Epithelial cell of esophagus (primary cell): ENCODE data around the gene ABAT.

Source experiments
- DNase-seq: peaks from one replicate; pipeline ENCODE4 v3.0.0; 2010; ENCODE audit warnings: low read depth
- H3K4me3 ChIP-seq: 2 replicates; pipeline ENCODE4 v1.5.1; 2011; ENCODE audit warnings: mild to moderate bottlenecking, low read length, control low read depth
- CTCF ChIP-seq: IDR thresholded peaks from 2 replicates; pipeline ENCODE4 v1.5.1; 2011; ENCODE audit warnings: low read depth, mild to moderate bottlenecking, low read length, control low read depth, inconsistent platforms; ENCODE audit not compliant: insufficient read depth; ENCODE audit errors: missing control alignments

ABAT gene

GRCh38 chr16:8708536-8708935, 34.1 kb downstream of the ABAT start:
- no peak for TF ChIP-seq CTCF
- no peak for DNase-seq
- H3K4me3 ChIP-seq, result no peak overlapping the region

GRCh38 chr16:8712589-8713361, 38.4 kb downstream of the ABAT start:
- DNase-seq, result no peak
- no peak for TF ChIP-seq CTCF
- no peak overlapping the region for H3K4me3 ChIP-seq

GRCh38 chr16:8713635-8714172, 39.3 kb downstream of the ABAT start:
- TF ChIP-seq CTCF, result no peak
- no peak for DNase-seq
- H3K4me3 ChIP-seq, result no peak overlapping the region

- no peak overlapping the region for H3K4me3 ChIP-seq
- DNase-seq, result no peak
Observed at GRCh38 chr16:8714174-8714573, 39.8 kb downstream of the ABAT start.

GRCh38 chr16:8714807-8715206, 40.4 kb downstream of the ABAT start:
- no peak overlapping the region for H3K4me3 ChIP-seq
- no peak for DNase-seq

More at GRCh38 chr16:8714174-8714573, 39.8 kb downstream of the ABAT start:
- no peak for TF ChIP-seq CTCF

GRCh38 chr16:8716052-8716451, 41.6 kb downstream of the ABAT start:
- DNase-seq, result no peak
- TF ChIP-seq CTCF, result no peak
- no peak overlapping the region for H3K4me3 ChIP-seq

More at GRCh38 chr16:8714807-8715206, 40.4 kb downstream of the ABAT start:
- TF ChIP-seq CTCF, result no peak

GRCh38 chr16:8716592-8716991, 42.2 kb downstream of the ABAT start:
- DNase-seq, result peak; percentile 97
- H3K4me3 ChIP-seq, result no peak overlapping the region
- TF ChIP-seq CTCF, result no peak
